C4-2B (cell line): ENCODE data around the gene SLC47A2.

Experiments used
- CTCF ChIP-seq: fragments of 450-650 bp; conservative IDR thresholded peaks from 2 replicates; pipeline ENCODE4 v1.5.1; 2017; ENCODE audit warnings: mild to moderate bottlenecking
- ZFX ChIP-seq: fragments of 450-650 bp; IDR thresholded peaks from 2 replicates; pipeline ENCODE4 v1.6.1; 2017

GRCh38 chr17:19713901-19714361 lies 2.5 kb downstream of the SLC47A2 start:
- TF ChIP-seq CTCF (no peak), ZFX (no peak)
